Activated gamma-delta T cell treated with anti-CD3 and anti-CD28 coated beads, Interleukin-2, amount 50 U/mL, for 16 hours (primary cell): ENCODE data around the gene AJAP1.
"Not testable (repeated sequence)": the region's sequence is repeated elsewhere in the genome, so short reads cannot be mapped to it uniquely, and the experiment has no call there.

Source experiments
- DNase-seq: peaks from one replicate; pipeline ENCODE4 v3.0.0-alpha.2; 2020; ENCODE audit warnings: low read depth

AJAP1 gene

GRCh38 chr1:4657960-4658541 is 3.6 kb downstream of the AJAP1 start:
- DNase-seq = no peak

- DNase-seq = no peak
Observed at GRCh38 chr1:4658643-4659628, 4.5 kb downstream of the AJAP1 start.

- DNase-seq = no peak
Observed at GRCh38 chr1:4660917-4661594, 6.6 kb downstream of the AJAP1 start.

- no peak for DNase-seq
Observed at GRCh38 chr1:4661595-4661917, 7.1 kb downstream of the AJAP1 start.

GRCh38 chr1:4662168-4662567 is 7.8 kb downstream of the AJAP1 start:
- no peak for DNase-seq

- DNase-seq = no peak
Observed at GRCh38 chr1:4662723-4663122, 8.3 kb downstream of the AJAP1 start.

GRCh38 chr1:4664095-4664494 is 9.7 kb downstream of the AJAP1 start:
- DNase-seq = no peak

GRCh38 chr1:4664606-4665005 is 10.2 kb downstream of the AJAP1 start:
- no peak for DNase-seq

GRCh38 chr1:4665456-4665855 is 11.0 kb downstream of the AJAP1 start:
- DNase-seq = no peak

- not testable (repeated sequence) for DNase-seq
Observed at GRCh38 chr1:4666683-4667082, 12.3 kb downstream of the AJAP1 start.

GRCh38 chr1:4668743-4669700 is 14.6 kb downstream of the AJAP1 start:
- DNase-seq = no peak

GRCh38 chr1:4670265-4670664 is 15.9 kb downstream of the AJAP1 start:
- no peak for DNase-seq

- DNase-seq = no peak
Observed at GRCh38 chr1:4671828-4672227, 17.4 kb downstream of the AJAP1 start.

- DNase-seq = no peak
Observed at GRCh38 chr1:4673494-4673893, 19.1 kb downstream of the AJAP1 start.

- no peak for DNase-seq
Observed at GRCh38 chr1:4674117-4674516, 19.7 kb downstream of the AJAP1 start.

GRCh38 chr1:4674676-4675075 is 20.3 kb downstream of the AJAP1 start:
- no peak for DNase-seq

GRCh38 chr1:4675454-4676186 is 21.2 kb downstream of the AJAP1 start:
- no peak for DNase-seq

GRCh38 chr1:4676253-4676652 is 21.8 kb downstream of the AJAP1 start:
- DNase-seq = no peak

GRCh38 chr1:4677608-4678007 is 23.2 kb downstream of the AJAP1 start:
- no peak for DNase-seq

- DNase-seq = no peak
Observed at GRCh38 chr1:4678066-4678717, 23.8 kb downstream of the AJAP1 start.

GRCh38 chr1:4681026-4681425 is 26.6 kb downstream of the AJAP1 start:
- no peak for DNase-seq
